Measurements from ENCODE around the gene CELSR2.

GRCh38 chr1:109252167-109252892 is 3.0 kb downstream of the CELSR2 start:
- TF ChIP-seq EP300 (IDR thresholded peaks at IDR 0.05) (no peak), POLR2A (IDR thresholded peaks at IDR 0.05) (no peak)
